Endothelial cell of umbilical vein (primary cell): Measurements from ENCODE around the gene WASHC1. TPM values are rescaled to one million over a fixed set of nuclear protein-coding genes. Genes with fewer than 3 reads are reported as not detected.
"Not testable (repeated sequence)": the region's sequence is repeated elsewhere in the genome, so short reads cannot be mapped to it uniquely, and the experiment has no call there.

Source experiments
- BruUV-seq: library from RNA; stranded (reverse); fragments of 400-500 nt; replicated peaks from 2 replicates; lab custom pipeline; 2021; lab: Mats Ljungman, UMichigan
- CTCF ChIA-PET: fragments of 300-600, 350-600 bp; sonication (Branson Sonifier 250); formaldehyde crosslinking; loops from one replicate; lab custom pipeline; 2021; ENCODE audit warnings: antibody characterized with exemption, inconsistent platforms; lab: Charles Lee
- POLR2A ChIA-PET: fragments of 300-600, 350-600 bp; sonication (Branson Sonifier 250); formaldehyde crosslinking; loops from one replicate; lab custom pipeline; 2021; ENCODE audit warnings: antibody characterized with exemption, inconsistent platforms; lab: Charles Lee
- DNase-seq: peaks from one replicate; pipeline ENCODE4 v3.0.0-alpha.2; 2011; ENCODE audit warnings: low read depth, low spot score
- FAIRE-seq: peaks from 2 replicates; lab custom pipeline; 2011; peaks lifted over from hg19 to GRCh38; lab: Jason Lieb, UNC
- H2AFZ ChIP-seq: 2 replicates; pipeline ENCODE4 v1.6.0; 2012; ENCODE audit warnings: low read depth, low read length, control low read depth, inconsistent platforms
- H3K27ac ChIP-seq: 2 replicates; pipeline ENCODE4 v1.5.1; 2011; ENCODE audit warnings: low read depth, mild to moderate bottlenecking, control low read depth, low read length, moderate library complexity; ENCODE audit not compliant: insufficient read depth
- H3K27me3 ChIP-seq, 2 experiments: 2 replicates each; pipeline versions ENCODE4 v1.6.0 to v1.6.1; 2011; ENCODE audit warnings: low read length in 2 of 2, mixed read lengths in 1 of 2; ENCODE audit not compliant: control insufficient read depth in 2 of 2, insufficient read depth in 2 of 2
- H3K36me3 ChIP-seq, 2 experiments: 2 replicates in 1 of 2; 3 replicates in 1 of 2; pipeline ENCODE4 v1.5.1; 2011; ENCODE audit warnings: low read length in 2 of 2, mild to moderate bottlenecking in 1 of 2, moderate library complexity in 1 of 2; ENCODE audit not compliant: control insufficient read depth in 2 of 2, insufficient read depth in 2 of 2; ENCODE audit errors: extremely low read depth in 1 of 2
- H3K4me1 ChIP-seq: 3 replicates; pipeline ENCODE4 v1.5.1; 2011; ENCODE audit warnings: mild to moderate bottlenecking, low read length; ENCODE audit not compliant: control insufficient read depth, insufficient read depth; ENCODE audit errors: extremely low read depth
- H3K4me2 ChIP-seq: 2 replicates; pipeline ENCODE4 v1.6.1; 2011; ENCODE audit warnings: low read length, control low read depth, mixed read lengths; ENCODE audit not compliant: insufficient read depth
- H3K4me3 ChIP-seq, 3 experiments: fragments of 200-600 bp in 1 of 3; sonication (generic), shearing (Covaris generic) in 1 of 3; replicated peaks in 1 of 3; 2 replicates each; pipeline ENCODE4 v1.5.1; 2011 to 2016; ENCODE audit warnings: control low read depth in 3 of 3, low read length in 3 of 3, mild to moderate bottlenecking in 2 of 3, inconsistent platforms in 1 of 3, low read depth in 1 of 3, moderate library complexity in 1 of 3; ENCODE audit not compliant: insufficient read depth in 1 of 3
- H3K79me2 ChIP-seq: 2 replicates; pipeline ENCODE4 v1.6.0; 2012; ENCODE audit warnings: low read length, inconsistent platforms; ENCODE audit not compliant: control insufficient read depth, insufficient read depth
- H3K9ac ChIP-seq: replicated peaks from 2 replicates; pipeline ENCODE3; 2011; ENCODE audit warnings: low read length, control low read depth; ENCODE audit not compliant: insufficient read depth; ENCODE audit errors: extremely low read depth
- H3K9me1 ChIP-seq: replicated peaks from 3 replicates; pipeline ENCODE4 v1.6.0; 2011; ENCODE audit warnings: mild to moderate bottlenecking, low read length; ENCODE audit not compliant: control insufficient read depth, insufficient read depth; ENCODE audit errors: extremely low read depth
- H3K9me3 ChIP-seq: replicated peaks from 2 replicates; pipeline ENCODE4 v1.5.1; 2012; ENCODE audit warnings: low read length, inconsistent platforms; ENCODE audit not compliant: control insufficient read depth, insufficient read depth
- H4K20me1 ChIP-seq: replicated peaks from 2 replicates; pipeline ENCODE3; 2011; ENCODE audit warnings: mild to moderate bottlenecking, low read length; ENCODE audit not compliant: control insufficient read depth, insufficient read depth; ENCODE audit errors: extremely low read depth
- dilution Hi-C: fragments of 300-500 bp; cut with MboI; formaldehyde crosslinking; loops from one replicate; pipeline ENCODE4 v1.15.0; 2019; ENCODE audit warnings: low sequenced_read_pairs; ENCODE audit not compliant: extremely low pct_ligation_motif_present
- intact Hi-C: fragments of 100-400 bp; cut with micrococcal nuclease; formaldehyde crosslinking; loops from one replicate; pipeline ENCODE4 v1.10.0; 2022
- polyA plus RNA-seq, 4 experiments: library from polyadenylated mRNA; depleted of rRNA in 3 of 4; stranded (reverse) in 3 of 4; unstranded in 1 of 4; fragments of >200 nt; gene quantifications; 2 replicates each; pipeline versions ENCODE4 v1.2.1 to v1.2.3, GENCODE V29; 2011 to 2012; ENCODE audit warnings: missing spikeins in 1 of 4
- total RNA-seq: library from RNA; stranded (reverse); gene quantifications from 2 replicates; pipeline ENCODE4 v1.2.3, GENCODE V29; 2021

The WASHC1 gene
- total and polyA plus RNA-seq, 2 donors (not counting 3 experiments of a cell fraction or from before 2014, with no cell fraction given), result 11.5 to 12.3 TPM

DNA sequence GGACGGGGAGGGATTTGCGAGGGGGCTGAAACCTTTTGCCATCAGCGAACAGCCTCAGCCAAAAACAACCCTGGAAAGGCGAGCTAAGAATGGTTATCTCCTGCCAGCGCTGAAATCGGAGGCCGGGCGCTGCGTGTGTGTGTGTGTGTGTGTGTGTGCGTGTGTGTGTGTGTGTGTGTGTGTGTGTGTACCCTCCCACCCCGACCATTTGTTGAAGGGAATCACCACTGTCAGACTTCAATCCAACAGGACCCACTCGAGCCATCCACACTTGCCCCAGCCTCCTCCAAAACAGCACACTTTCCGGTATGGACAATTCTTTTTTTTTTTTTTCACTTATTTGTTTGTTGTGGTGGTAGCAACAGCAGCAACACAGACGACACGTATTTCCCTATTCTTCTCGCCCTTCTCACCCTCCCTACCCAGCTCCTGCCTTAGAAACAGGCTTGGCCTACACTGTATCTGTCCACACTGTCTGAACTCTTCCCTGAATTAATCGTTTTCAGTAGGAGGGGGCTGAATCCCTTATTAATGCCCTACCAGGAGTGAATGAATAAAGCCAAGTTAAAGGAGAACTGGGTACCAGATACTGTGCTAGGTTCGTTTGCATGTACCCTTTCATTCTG is 44.8 kb upstream of the WASHC1 start:
- CTCF ChIA-PET, DNase-seq: not testable (repeated sequence)

DNA sequence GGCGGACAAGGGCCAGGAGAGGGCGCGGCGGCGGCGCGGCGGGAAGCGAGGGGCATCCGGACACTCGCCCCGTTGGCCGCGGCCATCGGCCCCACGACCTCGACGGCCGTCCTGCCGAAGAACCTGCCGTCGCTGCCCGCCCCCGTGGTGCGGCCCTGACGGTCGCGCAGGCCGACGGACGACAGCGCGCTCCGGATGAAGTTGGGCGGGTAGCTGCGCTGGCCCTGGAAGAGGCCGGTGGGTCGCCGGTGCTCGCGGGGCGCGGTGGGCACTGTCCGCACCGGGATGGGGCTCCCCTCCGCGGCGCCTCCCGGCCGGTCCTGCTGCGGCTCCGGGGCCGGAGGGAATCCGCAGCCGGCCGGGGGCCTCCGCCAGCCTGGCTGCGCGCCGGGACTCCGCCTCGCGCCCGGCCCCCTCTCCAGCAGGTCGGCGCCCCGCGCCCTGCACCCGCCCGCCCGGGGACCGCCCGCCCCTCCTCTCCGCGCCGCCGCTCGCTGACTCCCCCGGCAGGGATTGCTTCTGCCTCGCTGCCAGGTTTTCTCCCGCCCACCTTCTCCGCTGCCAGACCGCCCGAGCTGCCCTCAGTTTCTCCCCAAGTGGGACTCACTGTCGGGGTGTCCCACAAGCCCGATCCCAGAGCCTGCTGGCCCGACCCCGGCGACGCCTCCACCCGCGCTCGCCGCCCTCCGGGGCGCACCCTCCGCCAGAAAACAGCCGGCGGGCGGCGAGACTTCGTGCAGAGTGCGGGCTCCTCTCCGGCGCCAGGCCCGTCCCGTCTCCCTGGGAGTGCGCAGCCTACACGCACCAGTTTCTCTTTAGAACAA is 44.0 kb upstream of the WASHC1 start:
- H3K27me3 ChIP-seq, result peaks cover 4 to 15% of the 10 kb centered on the region in 2 experiments
- H2AFZ ChIP-seq, dilution Hi-C loops, H3K9me1 ChIP-seq, CTCF ChIA-PET, H3K9me3 ChIP-seq, H3K4me1 ChIP-seq, intact Hi-C loops, H4K20me1 ChIP-seq, H3K27ac ChIP-seq, H3K4me2 ChIP-seq, H3K79me2 ChIP-seq, POLR2A ChIA-PET, FAIRE-seq, H3K36me3 ChIP-seq, DNase-seq, H3K4me3 ChIP-seq, BruUV-seq, H3K9ac ChIP-seq: not testable (repeated sequence)

More for the DNA sequence above, 44.8 kb upstream of the WASHC1 start:
- intact Hi-C loops, H3K4me3 ChIP-seq, BruUV-seq, H3K9me1 ChIP-seq, H3K9ac ChIP-seq, H3K4me1 ChIP-seq, H3K4me2 ChIP-seq, H3K27ac ChIP-seq, H2AFZ ChIP-seq, dilution Hi-C loops, H3K79me2 ChIP-seq, H4K20me1 ChIP-seq, FAIRE-seq, H3K36me3 ChIP-seq, H3K9me3 ChIP-seq, POLR2A ChIA-PET: not testable (repeated sequence)
- H3K27me3 ChIP-seq, result peaks cover 4 to 15% of the 10 kb centered on the region in 2 experiments

DNA sequence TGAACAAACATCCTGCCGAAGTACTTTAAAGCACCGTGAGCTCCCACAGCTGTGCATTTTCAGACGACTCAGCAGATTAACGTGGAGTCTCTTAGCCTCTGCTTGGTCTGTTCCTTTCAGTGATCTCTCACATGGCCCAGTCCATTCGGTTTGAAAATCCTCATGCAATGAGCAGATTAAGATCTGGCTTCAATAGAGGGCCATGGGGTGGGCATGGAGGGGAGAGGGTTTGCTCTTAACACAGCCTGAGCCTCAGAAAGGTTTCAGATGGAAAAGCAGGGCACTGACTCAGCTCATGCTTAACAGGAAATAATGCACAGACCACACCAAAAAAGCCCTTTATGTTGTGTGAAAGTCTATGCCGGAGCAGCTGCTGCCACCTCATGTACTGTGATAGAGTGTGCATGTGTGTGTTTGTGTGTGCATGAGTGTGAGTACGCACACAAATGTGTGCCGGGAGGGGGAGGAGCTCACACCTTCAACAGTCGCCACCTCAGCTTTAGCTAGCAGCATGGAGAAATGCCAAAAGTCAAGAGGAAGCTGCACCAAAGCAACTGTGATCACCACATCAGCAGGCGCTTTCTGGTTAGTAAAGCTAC is 33.9 kb upstream of the WASHC1 start:
- H3K36me3 ChIP-seq, CTCF ChIA-PET, H3K9ac ChIP-seq, H3K9me1 ChIP-seq, H3K27me3 ChIP-seq, dilution Hi-C loops, H3K9me3 ChIP-seq, H2AFZ ChIP-seq, H3K4me2 ChIP-seq, DNase-seq, H3K27ac ChIP-seq, POLR2A ChIA-PET, BruUV-seq, H4K20me1 ChIP-seq, H3K4me1 ChIP-seq, H3K79me2 ChIP-seq, FAIRE-seq, intact Hi-C loops, H3K4me3 ChIP-seq: not testable (repeated sequence)

DNA sequence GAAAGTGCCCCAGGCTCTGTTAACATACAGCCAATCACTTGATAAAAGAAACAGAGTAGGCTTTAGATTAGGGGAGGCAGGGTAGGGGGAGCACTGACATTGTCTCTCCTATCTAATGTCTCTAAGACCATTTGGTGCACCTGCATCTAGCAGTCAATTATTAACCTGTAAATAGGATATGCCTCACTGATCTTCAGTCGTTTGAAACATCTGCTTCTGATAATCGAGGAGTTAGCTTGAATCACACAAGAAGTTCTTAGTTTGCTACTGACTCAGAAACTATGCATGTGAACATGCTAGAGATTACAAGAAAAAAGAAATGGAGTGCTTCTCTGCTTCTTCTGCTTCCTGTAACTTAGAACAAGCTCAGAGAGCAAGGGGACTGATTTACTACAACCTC is 23.4 kb upstream of the WASHC1 start:
- H3K4me3 ChIP-seq, BruUV-seq, H3K9me1 ChIP-seq, CTCF ChIA-PET, H3K36me3 ChIP-seq, H2AFZ ChIP-seq, H3K79me2 ChIP-seq, H3K4me1 ChIP-seq, H3K27me3 ChIP-seq, POLR2A ChIA-PET, H3K4me2 ChIP-seq, dilution Hi-C loops, H3K27ac ChIP-seq, H3K9me3 ChIP-seq, FAIRE-seq, intact Hi-C loops, H4K20me1 ChIP-seq, H3K9ac ChIP-seq, DNase-seq: not testable (repeated sequence)
